Measurements from ENCODE around the gene CASQ1. TPM values are rescaled to one million over a fixed set of nuclear protein-coding genes. Genes with fewer than 3 reads are reported as not detected.

CASQ1 gene
- total and polyA plus RNA-seq, 2 donors (not counting 3 experiments of a cell fraction or from before 2014, with no cell fraction given) = not detected

- dilution Hi-C loops (cut with MboI; ENCODE audit: extremely low pct_ligation_motif_present, low sequenced_read_pairs) = no loop called here
- Histone ChIP-seq H2AFZ (ENCODE audit: low read depth, low read length) (no peak overlapping the region), H3K79me2 (ENCODE audit: control insufficient read depth, insufficient read depth, low read length) (peaks cover 65% of the 10 kb centered on the region), H3K9me3 (replicated peaks; ENCODE audit: control insufficient read depth, insufficient read depth, low read length) (no peaks in the 10 kb centered on the region), H3K9ac (replicated peaks; ENCODE audit: extremely low read depth, insufficient read depth, low read length) (no peak overlapping the region), H3K4me3 (replicated peaks in 1 of 3; ENCODE audit: insufficient read depth in 1 of 3, low read depth in 1 of 3, low read length in 3 of 3) (peak overlapping the region in 1 of 3 experiments; percentile 3), H4K20me1 (replicated peaks; ENCODE audit: control insufficient read depth, extremely low read depth, insufficient read depth, low read length) (no peaks in the 10 kb centered on the region), H3K36me3 (ENCODE audit: control insufficient read depth in 2 of 2, extremely low read depth in 1 of 2, insufficient read depth in 2 of 2, low read length in 2 of 2) (peaks cover 18 to 22% of the 10 kb centered on the region in 2 experiments), H3K9me1 (replicated peaks; ENCODE audit: control insufficient read depth, extremely low read depth, insufficient read depth, low read length) (no peaks in the 10 kb centered on the region), H3K4me2 (ENCODE audit: insufficient read depth, low read length) (peak overlapping the region; percentile 77), H3K27me3 (ENCODE audit: control insufficient read depth in 2 of 2, insufficient read depth in 2 of 2, low read length in 2 of 2) (no peaks in the 10 kb centered on the region), H3K27ac (ENCODE audit: insufficient read depth, low read depth, low read length) (peak overlapping the region; percentile 18), H3K4me1 (ENCODE audit: control insufficient read depth, extremely low read depth, insufficient read depth, low read length) (peaks cover 46% of the 10 kb centered on the region)
- POLR2A ChIA-PET = interaction anchor here (1.6 kb wide), 1 partner anchor 12 kb away, joined by 4 read pairs; no protein-coding TSS in a partner anchor
- CTCF ChIA-PET = interaction anchor here (0.7 to 13.4 kb wide), 12 partner anchors 12 to 147 kb away, joined by 3 to 183 read pairs (median 3); partner anchors contain the start of gene CASQ1
- BruUV-seq (replicated peaks) = no TSS peak
- TF ChIP-seq JUN (IDR thresholded peaks at IDR 0.05; ENCODE audit: borderline replicate concordance, insufficient read depth, insufficient read length, low read depth) (no peak), POLR2AphosphoS5 (IDR thresholded peaks at IDR 0.05; ENCODE audit: insufficient read depth, low read depth, low read length) (peak; percentile 54)
- intact Hi-C loops (cut with micrococcal nuclease) = loop anchor here (1.0 to 5.0 kb wide), 3 partner anchors 53 to 134 kb away; partner anchors contain the start of genes COPA, NCSTN and PEX19
- DNase-seq (ENCODE audit: low read depth, low spot score) (peak; percentile 46), FAIRE-seq (peak; percentile 99)
Observed at GRCh38 chr1:160207771-160208556, 17.6 kb downstream of the CASQ1 start.

GRCh38 chr1:160208557-160209320, 18.4 kb downstream of the CASQ1 start:
- dilution Hi-C loops (cut with MboI; ENCODE audit: extremely low pct_ligation_motif_present, low sequenced_read_pairs) = no loop called here
- no peak for FAIRE-seq

More at GRCh38 chr1:160208557-160209320, 18.4 kb downstream of the CASQ1 start:
- BruUV-seq (replicated peaks) = no TSS peak
- no peaks in the 10 kb centered on the region for H3K27me3 ChIP-seq (ENCODE audit: control insufficient read depth in 2 of 2, insufficient read depth in 2 of 2, low read length in 2 of 2)
- POLR2A ChIA-PET = interaction anchor here (1.6 kb wide), 1 partner anchor 11 kb away, joined by 4 read pairs; no protein-coding TSS in a partner anchor
- H3K4me2 ChIP-seq (ENCODE audit: insufficient read depth, low read length) = peak overlapping the region; percentile 43
- no peak overlapping the region for H2AFZ ChIP-seq (ENCODE audit: low read depth, low read length)
- peaks cover 46% of the 10 kb centered on the region for H3K4me1 ChIP-seq (ENCODE audit: control insufficient read depth, extremely low read depth, insufficient read depth, low read length)
- DNase-seq (ENCODE audit: low read depth, low spot score) = no peak
- H3K9ac ChIP-seq (replicated peaks; ENCODE audit: extremely low read depth, insufficient read depth, low read length) = no peak overlapping the region
- H4K20me1 ChIP-seq (replicated peaks; ENCODE audit: control insufficient read depth, extremely low read depth, insufficient read depth, low read length) = no peaks in the 10 kb centered on the region
- intact Hi-C loops (cut with micrococcal nuclease) = loop anchor here (1.0 to 5.0 kb wide), 2 partner anchors 53 to 134 kb away; partner anchors contain the start of genes COPA and NCSTN
- H3K4me3 ChIP-seq (replicated peaks in 1 of 3; ENCODE audit: insufficient read depth in 1 of 3, low read depth in 1 of 3, low read length in 3 of 3) = no peak overlapping the region
- H3K9me1 ChIP-seq (replicated peaks; ENCODE audit: control insufficient read depth, extremely low read depth, insufficient read depth, low read length) = no peaks in the 10 kb centered on the region
- CTCF ChIA-PET = interaction anchor here (0.7 to 13.4 kb wide), 12 partner anchors 11 to 146 kb away, joined by 3 to 183 read pairs (median 3); partner anchors contain the start of gene CASQ1
- peaks cover 24 to 29% of the 10 kb centered on the region in 2 experiments for H3K36me3 ChIP-seq (ENCODE audit: control insufficient read depth in 2 of 2, extremely low read depth in 1 of 2, insufficient read depth in 2 of 2, low read length in 2 of 2)
- H3K79me2 ChIP-seq (ENCODE audit: control insufficient read depth, insufficient read depth, low read length) = peaks cover 65% of the 10 kb centered on the region
- H3K27ac ChIP-seq (ENCODE audit: insufficient read depth, low read depth, low read length) = peak overlapping the region; percentile 18
- H3K9me3 ChIP-seq (replicated peaks; ENCODE audit: control insufficient read depth, insufficient read depth, low read length) = no peaks in the 10 kb centered on the region
- TF ChIP-seq JUN (IDR thresholded peaks at IDR 0.05; ENCODE audit: borderline replicate concordance, insufficient read depth, insufficient read length, low read depth) = no peak
- TF ChIP-seq POLR2AphosphoS5 (IDR thresholded peaks at IDR 0.05; ENCODE audit: insufficient read depth, low read depth, low read length) = no peak
- no peak for TF ChIP-seq FOS (IDR thresholded peaks at IDR 0.05; ENCODE audit: borderline replicate concordance, insufficient read depth, low read length)
- TF ChIP-seq CTCF (IDR thresholded peaks at IDR 0.05; ENCODE audit: extremely low read depth in 1 of 2, insufficient read depth in 1 of 2, low read depth in 1 of 2, low read length in 2 of 2) = no peak
- TF ChIP-seq POLR2A (IDR thresholded peaks at IDR 0.05; ENCODE audit: low read depth, low read length) = no peak
- no peak for TF ChIP-seq GATA2 (IDR thresholded peaks at IDR 0.05; ENCODE audit: insufficient read depth, insufficient read length, low read depth, low read length)
